ENCODE data around the gene POU4F3.
"Not testable (repeated sequence)": the region's sequence is repeated elsewhere in the genome, so short reads cannot be mapped to it uniquely, and the experiment has no call there.

The POU4F3 gene

DNA sequence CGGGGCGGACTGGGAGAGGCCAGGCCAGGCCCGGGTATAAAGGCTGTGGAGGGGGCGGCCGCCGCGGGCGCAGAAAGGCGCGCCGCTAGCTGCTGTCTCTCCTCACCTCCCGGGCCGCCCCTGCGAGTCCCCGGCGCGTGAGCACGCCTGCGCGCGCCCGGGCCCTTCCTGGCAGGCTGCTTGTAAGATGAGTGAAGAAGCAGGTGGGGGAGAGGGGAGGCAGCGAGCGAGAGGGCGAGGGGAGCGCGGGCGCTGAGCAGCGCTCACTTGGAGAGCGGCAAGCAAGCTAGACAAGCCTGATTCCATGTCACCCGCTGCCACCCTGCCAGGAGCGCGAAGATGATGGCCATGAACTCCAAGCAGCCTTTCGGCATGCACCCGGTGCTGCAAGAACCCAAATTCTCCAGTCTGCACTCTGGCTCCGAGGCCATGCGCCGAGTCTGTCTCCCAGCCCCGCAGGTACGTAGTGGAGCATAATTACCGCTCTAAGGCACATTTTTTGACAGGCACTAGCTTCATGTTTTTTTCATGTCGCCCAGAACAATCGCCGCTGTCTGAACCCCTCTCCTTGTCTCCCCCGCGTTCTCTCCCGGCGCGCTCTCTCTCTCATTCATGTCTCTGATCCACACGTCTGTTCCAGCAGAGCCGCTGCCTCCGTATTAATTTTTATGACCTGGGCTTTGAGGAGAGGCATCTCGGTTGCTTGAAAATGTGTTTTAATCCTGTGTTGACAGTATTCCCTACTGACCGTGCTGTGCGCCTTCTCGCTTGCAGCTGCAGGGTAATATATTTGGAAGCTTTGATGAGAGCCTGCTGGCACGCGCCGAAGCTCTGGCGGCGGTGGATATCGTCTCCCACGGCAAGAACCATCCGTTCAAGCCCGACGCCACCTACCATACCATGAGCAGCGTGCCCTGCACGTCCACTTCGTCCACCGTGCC, at the start of gene POU4F3:
POU4F3 (plus strand) TSS at position 66 of the 941 bp plus-strand sequence; CDS start at position 340, 274 bp downstream.
- peak; percentile 43 for DNase-seq

DNA sequence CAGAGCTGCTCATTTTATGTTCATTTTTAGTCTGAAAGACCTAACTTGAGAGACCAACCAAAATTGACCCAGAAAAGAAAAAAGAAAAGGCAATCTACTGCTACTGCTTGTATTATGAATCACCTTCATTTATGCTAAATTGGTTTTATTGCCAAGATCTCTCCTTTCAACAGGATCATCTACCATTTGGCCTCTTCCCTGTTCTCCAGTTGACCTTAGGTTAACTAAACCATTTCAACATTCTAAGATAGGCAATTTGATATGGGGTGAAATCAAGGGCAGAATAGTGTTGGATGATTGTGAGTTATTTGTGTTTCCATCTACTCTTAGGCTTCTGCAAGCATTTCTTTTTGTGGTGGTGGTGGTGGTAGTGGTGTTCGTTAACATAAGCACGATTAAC, 48.3 kb upstream of the POU4F3 start:
- DNase-seq: no peak

- peak; percentile 58 for DNase-seq
Measured at GRCh38 chr5:146291421-146292074, 47.1 kb upstream of the POU4F3 start.

DNA sequence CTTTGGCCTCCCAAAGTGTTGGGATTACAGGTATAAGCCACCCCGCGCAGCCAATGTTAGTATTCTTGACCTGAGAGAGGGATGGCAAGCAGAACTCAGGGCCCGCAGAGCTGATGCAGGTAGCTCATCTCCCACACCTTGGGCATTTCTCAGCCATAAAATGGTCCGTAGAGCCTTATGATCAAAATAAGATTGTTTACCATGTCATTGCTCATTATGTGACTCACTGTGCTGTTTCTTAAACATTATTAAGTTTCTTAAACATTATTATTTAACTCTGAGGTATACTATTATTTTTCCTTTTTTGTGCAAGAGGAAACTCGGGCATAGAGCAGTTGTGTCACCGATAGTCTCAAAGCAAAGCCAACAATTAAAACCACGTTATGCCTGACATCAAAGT, 42.4 kb upstream of the POU4F3 start:
- no peak for DNase-seq

DNA sequence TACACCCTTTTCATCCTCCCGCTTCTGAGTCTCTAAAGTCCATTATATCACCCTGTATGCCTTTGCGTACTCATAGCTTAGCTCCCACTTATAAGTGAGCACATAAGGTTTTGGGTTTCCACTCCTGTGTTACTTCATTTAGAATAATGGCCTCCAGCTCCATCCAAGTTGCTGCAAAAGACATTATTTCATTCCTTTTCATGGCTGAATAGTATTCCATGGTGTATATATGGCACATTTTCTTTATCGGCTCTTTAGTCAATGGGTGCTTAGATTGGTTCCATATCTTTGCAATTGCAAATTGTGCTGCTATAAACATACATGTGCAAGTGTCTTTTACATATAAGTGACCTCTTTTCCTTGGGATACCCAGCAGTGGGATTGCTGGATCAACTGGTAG, 39.7 kb upstream of the POU4F3 start:
- not testable (repeated sequence) for DNase-seq

DNA sequence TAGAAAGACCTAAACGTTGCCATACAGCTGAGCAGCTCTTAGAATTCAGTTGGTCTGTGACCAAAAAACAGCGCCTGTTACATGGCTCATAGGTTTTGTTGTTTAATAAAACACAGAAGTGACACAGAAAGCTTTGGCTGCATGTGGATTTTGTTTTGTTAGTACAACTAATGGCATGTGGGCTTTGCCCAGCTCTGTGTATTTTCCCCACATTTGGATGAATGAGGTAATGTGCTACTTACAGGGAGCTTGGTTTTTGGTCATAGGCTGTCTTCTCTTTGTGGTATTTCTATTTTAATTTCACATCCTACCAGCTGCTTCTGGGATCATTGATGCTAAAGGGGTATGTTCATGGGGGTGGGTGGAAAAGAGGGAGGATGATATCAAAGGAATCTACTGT, 37.0 kb upstream of the POU4F3 start:
- no peak for DNase-seq

DNA sequence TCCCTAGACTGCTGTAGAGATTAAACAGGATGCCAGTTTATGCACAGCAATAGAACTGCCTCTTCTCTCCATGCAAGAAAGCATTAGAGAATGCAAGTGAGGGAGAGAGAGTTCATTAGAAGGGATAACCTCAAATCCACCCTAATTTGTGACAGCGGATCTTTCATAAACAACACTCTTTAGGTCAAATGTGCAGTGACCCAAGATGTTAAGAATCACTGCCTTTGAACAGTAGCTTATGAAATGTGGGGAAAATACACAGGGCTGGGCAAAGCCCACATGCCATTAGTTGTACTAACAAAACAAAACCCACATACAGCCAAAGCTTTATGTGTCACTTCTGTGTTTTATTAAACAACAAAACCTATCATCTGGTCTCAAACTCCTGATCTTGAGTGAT, 36.2 kb upstream of the POU4F3 start:
- no peak for DNase-seq

- DNase-seq: no peak
Measured at GRCh38 chr5:146306838-146307237, 31.8 kb upstream of the POU4F3 start.

DNA sequence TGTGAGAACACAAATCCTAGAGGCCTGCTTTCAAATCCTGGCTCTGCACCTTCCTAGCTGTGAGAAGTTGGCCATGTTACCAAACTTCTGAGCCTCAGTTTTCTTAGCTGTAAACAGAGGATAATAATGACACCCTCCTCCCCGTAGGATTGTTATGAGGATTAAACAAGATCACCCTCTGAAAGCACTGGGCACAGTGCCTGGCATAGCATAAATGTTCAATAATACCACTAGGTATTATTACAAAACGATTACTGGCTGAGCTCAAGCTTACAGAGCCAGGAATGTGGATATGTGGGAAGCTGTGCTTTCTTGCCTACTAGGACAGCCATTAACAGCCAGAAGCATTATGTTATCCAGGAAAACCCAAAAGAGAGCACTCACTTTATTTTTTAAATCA, 30.8 kb upstream of the POU4F3 start:
- DNase-seq: no peak

DNA sequence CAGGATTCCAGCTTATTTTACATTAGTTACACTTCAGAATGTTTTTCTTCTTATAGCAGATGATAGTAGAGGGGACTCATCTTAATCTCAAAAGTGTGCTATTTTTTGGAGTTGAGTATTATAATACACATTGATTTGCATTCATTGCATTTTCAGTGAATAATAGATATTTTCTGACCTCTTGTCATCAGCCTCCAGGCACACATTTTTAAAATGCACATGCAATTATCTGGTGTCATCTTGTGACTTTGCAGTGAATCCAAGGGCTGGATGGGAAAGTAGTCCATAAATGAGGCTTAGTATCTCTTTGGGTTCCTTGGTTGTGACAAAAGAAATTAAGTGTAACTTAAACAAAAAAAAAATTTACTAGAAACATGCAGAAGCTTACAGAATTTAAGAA, 28.1 kb upstream of the POU4F3 start:
- no peak for DNase-seq

GRCh38 chr5:146311278-146311677, 27.4 kb upstream of the POU4F3 start:
- no peak for DNase-seq

DNA sequence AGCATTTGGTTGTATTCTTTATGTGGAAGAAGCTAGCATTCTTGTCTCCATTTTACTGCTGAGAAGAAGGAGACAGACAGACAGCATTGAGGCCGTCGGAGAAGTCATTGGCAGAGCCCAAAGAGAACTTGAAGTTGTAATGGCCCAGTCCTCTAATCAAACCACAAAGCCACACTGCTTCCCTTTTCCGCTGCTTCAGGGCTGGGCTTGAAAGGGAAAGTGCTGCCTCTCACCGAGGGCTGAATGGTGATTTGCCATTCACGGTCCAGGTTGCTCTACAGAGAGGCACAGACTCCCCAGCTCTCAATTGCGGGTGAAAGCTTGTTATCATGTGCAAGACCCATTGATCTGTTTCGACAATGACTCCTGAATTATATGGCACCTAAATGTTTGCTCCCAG, 25.6 kb upstream of the POU4F3 start:
- no peak for DNase-seq

DNA sequence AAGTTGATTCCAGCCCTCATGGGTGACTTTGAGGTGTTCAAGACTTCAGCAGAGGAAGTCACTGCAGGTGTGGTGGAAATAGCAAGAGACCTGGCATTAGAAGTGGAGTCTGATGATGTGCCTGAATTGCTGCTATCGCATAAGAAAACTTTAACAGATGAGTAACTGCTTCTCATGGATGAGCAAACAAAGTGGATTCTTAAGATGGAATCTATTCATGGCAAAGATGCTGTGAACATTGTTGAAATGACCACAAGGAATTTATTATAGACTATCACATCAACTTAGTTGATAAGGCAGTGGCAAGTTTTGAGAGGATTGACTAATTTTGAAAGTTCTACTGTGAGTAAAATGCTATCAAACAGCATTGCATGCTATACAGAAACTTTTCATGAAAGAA, 17.1 kb upstream of the POU4F3 start:
- no peak for DNase-seq

- DNase-seq: no peak
Measured at GRCh38 chr5:146327257-146327870, 11.3 kb upstream of the POU4F3 start.

DNA sequence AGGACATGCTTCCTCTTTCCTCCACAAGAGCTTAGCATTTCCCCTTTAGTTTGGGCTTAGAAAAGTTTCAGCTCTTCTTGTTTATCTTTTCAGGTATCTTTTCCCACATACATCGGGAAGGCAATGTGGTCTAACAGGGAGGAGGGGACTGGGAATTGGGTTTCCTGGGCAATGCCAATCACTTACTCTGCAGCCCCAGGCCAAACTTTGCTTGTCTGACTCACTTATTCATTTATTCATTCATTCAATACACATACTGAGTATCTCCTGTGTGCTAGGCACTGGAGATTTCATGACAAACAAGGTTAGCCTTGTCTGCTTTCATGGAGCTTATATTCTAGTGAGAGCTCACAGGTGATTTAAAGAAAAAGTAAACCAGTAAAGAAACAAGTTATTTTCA, 10.7 kb upstream of the POU4F3 start:
- DNase-seq: no peak

DNA sequence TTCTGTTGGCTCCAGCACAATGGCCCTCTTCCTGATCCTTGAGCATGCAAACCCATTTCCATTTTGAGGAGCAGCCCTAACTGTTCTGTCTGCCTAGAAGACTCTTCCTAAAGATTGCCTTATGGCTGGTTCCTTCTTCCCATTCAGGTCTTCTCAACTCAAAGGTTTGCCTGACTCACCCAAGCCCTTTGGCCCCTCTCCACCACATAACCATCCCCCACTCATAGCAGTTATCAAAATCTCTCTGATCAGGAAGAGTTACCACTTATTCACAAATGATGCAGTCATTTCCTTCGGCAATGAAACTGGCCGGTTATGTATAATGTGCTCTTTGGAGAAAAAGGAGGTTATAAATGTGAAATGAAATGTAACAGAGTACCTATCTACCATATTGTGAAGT, 8.9 kb upstream of the POU4F3 start:
- no peak for DNase-seq

- no peak for DNase-seq
Measured at GRCh38 chr5:146331423-146331822, 7.2 kb upstream of the POU4F3 start.

- no peak for DNase-seq
Measured at GRCh38 chr5:146334074-146334533, 4.5 kb upstream of the POU4F3 start.

- DNase-seq: no peak
Measured at GRCh38 chr5:146336197-146336596, 2.4 kb upstream of the POU4F3 start.

GRCh38 chr5:146337264-146337904, 1.3 kb upstream of the POU4F3 start:
- DNase-seq: no peak

- no peak for DNase-seq
Measured at GRCh38 chr5:146337928-146338327, 711 bp upstream of the POU4F3 start.

- no peak for DNase-seq
Measured at GRCh38 chr5:146339715-146340259, 1.1 kb downstream of the POU4F3 start.
